ENCODE results near the gene GTPBP3. TPM values are rescaled to one million over a fixed set of nuclear protein-coding genes. Genes with fewer than 3 reads are reported as not detected.

Gene GTPBP3
- total and polyA plus RNA-seq, 2 of the 13 experiments (the other 11 are each of a cell fraction or from before 2014, with no cell fraction given): 17.5 to 30.0 TPM

GRCh38 chr19:17334414-17335409, 2.6 kb upstream of the GTPBP3 start, which contains the start of gene ANO8 (continued):
- TF ChIP-seq ZNF354B (CRISPR knock-in tag; IDR thresholded peaks at IDR 0.05) (peak; percentile 71; the same call in 1 of the 2 replicates), NR2C2 (CRISPR knock-in tag; IDR thresholded peaks at IDR 0.05; ENCODE audit: borderline replicate concordance) (peak; percentile 69), YY1 (IDR thresholded peaks at IDR 0.05; ENCODE audit: insufficient read depth, insufficient replicate concordance, low read depth, low read length) (peak; percentile 81), DNMT1 (CRISPR knock-in tag; IDR thresholded peaks at IDR 0.05) (0 out of 2 replicates have a peak, but pooled peaks have one; percentile 75), MTF2 (CRISPR knock-in tag; IDR thresholded peaks at IDR 0.05; ENCODE audit: borderline replicate concordance) (peak; percentile 38; the same call in 1 of the 2 replicates), HOXA3 (CRISPR knock-in tag; IDR thresholded peaks at IDR 0.05) (peak; percentile 93), ZNF619 (CRISPR knock-in tag; IDR thresholded peaks at IDR 0.05) (0 out of 2 replicates have a peak, but pooled peaks have one; percentile 22), PHF20 (CRISPR knock-in tag; IDR thresholded peaks at IDR 0.05) (peak; percentile 51; the same call in 1 of the 2 replicates), BHLHE40 (IDR thresholded peaks at IDR 0.05; ENCODE audit: low read length) (0 out of 2 replicates have a peak, but pooled peaks have one; percentile 17), MYC (CRISPR knock-in tag; IDR thresholded peaks at IDR 0.05; ENCODE audit: borderline replicate concordance) (peak; percentile 81; the same call in 1 of the 2 replicates), ZNF652 (CRISPR knock-in tag; IDR thresholded peaks at IDR 0.05; ENCODE audit: borderline replicate concordance, low read depth) (no peak), TGIF2 (CRISPR knock-in tag; IDR thresholded peaks at IDR 0.05) (peak; percentile 62; the same call in 1 of the 2 replicates), MAFF (IDR thresholded peaks at IDR 0.05; ENCODE audit: low read depth, low read length) (no peak), MAZ (IDR thresholded peaks at IDR 0.05; ENCODE audit: borderline replicate concordance, low read depth, low read length) (peak; percentile 25; the same call in 1 of the 2 replicates), MAZ (CRISPR knock-in tag; IDR thresholded peaks at IDR 0.05; ENCODE audit: low read depth) (peak; percentile 83)
- TF ChIP-seq, protein P1, sequence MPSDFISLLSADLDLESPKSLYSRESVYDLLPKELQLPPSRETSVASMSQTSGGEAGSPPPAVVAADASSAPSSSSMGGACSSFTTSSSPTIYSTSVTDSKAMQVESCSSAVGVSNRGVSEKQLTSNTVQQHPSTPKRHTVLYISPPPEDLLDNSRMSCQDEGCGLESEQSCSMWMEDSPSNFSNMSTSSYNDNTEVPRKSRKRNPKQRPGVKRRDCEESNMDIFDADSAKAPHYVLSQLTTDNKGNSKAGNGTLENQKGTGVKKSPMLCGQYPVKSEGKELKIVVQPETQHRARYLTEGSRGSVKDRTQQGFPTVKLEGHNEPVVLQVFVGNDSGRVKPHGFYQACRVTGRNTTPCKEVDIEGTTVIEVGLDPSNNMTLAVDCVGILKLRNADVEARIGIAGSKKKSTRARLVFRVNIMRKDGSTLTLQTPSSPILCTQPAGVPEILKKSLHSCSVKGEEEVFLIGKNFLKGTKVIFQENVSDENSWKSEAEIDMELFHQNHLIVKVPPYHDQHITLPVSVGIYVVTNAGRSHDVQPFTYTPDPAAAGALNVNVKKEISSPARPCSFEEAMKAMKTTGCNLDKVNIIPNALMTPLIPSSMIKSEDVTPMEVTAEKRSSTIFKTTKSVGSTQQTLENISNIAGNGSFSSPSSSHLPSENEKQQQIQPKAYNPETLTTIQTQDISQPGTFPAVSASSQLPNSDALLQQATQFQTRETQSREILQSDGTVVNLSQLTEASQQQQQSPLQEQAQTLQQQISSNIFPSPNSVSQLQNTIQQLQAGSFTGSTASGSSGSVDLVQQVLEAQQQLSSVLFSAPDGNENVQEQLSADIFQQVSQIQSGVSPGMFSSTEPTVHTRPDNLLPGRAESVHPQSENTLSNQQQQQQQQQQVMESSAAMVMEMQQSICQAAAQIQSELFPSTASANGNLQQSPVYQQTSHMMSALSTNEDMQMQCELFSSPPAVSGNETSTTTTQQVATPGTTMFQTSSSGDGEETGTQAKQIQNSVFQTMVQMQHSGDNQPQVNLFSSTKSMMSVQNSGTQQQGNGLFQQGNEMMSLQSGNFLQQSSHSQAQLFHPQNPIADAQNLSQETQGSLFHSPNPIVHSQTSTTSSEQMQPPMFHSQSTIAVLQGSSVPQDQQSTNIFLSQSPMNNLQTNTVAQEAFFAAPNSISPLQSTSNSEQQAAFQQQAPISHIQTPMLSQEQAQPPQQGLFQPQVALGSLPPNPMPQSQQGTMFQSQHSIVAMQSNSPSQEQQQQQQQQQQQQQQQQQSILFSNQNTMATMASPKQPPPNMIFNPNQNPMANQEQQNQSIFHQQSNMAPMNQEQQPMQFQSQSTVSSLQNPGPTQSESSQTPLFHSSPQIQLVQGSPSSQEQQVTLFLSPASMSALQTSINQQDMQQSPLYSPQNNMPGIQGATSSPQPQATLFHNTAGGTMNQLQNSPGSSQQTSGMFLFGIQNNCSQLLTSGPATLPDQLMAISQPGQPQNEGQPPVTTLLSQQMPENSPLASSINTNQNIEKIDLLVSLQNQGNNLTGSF (CRISPR knock-in tag; IDR thresholded peaks at IDR 0.05): peak; percentile 79; the same call in 1 of the 2 replicates
- TF ChIP-seq, protein P2, sequence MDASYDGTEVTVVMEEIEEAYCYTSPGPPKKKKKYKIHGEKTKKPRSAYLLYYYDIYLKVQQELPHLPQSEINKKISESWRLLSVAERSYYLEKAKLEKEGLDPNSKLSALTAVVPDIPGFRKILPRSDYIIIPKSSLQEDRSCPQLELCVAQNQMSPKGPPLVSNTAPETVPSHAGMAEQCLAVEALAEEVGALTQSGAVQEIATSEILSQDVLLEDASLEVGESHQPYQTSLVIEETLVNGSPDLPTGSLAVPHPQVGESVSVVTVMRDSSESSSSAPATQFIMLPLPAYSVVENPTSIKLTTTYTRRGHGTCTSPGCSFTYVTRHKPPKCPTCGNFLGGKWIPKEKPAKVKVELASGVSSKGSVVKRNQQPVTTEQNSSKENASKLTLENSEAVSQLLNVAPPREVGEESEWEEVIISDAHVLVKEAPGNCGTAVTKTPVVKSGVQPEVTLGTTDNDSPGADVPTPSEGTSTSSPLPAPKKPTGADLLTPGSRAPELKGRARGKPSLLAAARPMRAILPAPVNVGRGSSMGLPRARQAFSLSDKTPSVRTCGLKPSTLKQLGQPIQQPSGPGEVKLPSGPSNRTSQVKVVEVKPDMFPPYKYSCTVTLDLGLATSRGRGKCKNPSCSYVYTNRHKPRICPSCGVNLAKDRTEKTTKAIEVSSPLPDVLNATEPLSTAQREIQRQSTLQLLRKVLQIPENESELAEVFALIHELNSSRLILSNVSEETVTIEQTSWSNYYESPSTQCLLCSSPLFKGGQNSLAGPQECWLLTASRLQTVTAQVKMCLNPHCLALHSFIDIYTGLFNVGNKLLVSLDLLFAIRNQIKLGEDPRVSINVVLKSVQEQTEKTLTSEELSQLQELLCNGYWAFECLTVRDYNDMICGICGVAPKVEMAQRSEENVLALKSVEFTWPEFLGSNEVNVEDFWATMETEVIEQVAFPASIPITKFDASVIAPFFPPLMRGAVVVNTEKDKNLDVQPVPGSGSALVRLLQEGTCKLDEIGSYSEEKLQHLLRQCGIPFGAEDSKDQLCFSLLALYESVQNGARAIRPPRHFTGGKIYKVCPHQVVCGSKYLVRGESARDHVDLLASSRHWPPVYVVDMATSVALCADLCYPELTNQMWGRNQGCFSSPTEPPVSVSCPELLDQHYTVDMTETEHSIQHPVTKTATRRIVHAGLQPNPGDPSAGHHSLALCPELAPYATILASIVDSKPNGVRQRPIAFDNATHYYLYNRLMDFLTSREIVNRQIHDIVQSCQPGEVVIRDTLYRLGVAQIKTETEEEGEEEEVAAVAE (CRISPR knock-in tag; IDR thresholded peaks at IDR 0.05; ENCODE audit: borderline replicate concordance): peak; percentile 68; the same call in 1 of the 2 replicates
